NCI-H82 (cell line): ENCODE measurements around the gene NPC2.

Source experiments
- DNase-seq: peaks from one replicate; lab custom pipeline; 2025; lab: John Stamatoyannopoulos, UW

Gene NPC2

GRCh38 chr14:74519316-74520074 lies 26.4 kb upstream of the NPC2 start:
- no peak for DNase-seq

- DNase-seq, result no peak
Observed at GRCh38 chr14:74518221-74518620, 25.1 kb upstream of the NPC2 start.

GRCh38 chr14:74517731-74518130 lies 24.6 kb upstream of the NPC2 start:
- DNase-seq, result no peak

GRCh38 chr14:74516451-74517160 lies 23.5 kb upstream of the NPC2 start:
- DNase-seq, result no peak

- DNase-seq, result no peak
Observed at GRCh38 chr14:74515891-74516412, 22.8 kb upstream of the NPC2 start.

- DNase-seq, result no peak
Observed at GRCh38 chr14:74514471-74514941, 21.4 kb upstream of the NPC2 start.

- no peak for DNase-seq
Observed at GRCh38 chr14:74511966-74512830, 19.1 kb upstream of the NPC2 start.

GRCh38 chr14:74510959-74511409 lies 17.9 kb upstream of the NPC2 start:
- no peak for DNase-seq

- DNase-seq, result no peak
Observed at GRCh38 chr14:74510223-74510931, 17.3 kb upstream of the NPC2 start.

GRCh38 chr14:74509587-74510222 lies 16.6 kb upstream of the NPC2 start:
- DNase-seq, result no peak

GRCh38 chr14:74508844-74509428 lies 15.8 kb upstream of the NPC2 start:
- no peak for DNase-seq

GRCh38 chr14:74508292-74508731 lies 15.2 kb upstream of the NPC2 start:
- DNase-seq, result peak; percentile 79

GRCh38 chr14:74507840-74508239 lies 14.7 kb upstream of the NPC2 start:
- no peak for DNase-seq

- no peak for DNase-seq
Observed at GRCh38 chr14:74507085-74507484, 14.0 kb upstream of the NPC2 start.

GRCh38 chr14:74506411-74506851 lies 13.3 kb upstream of the NPC2 start:
- no peak for DNase-seq

- DNase-seq, result no peak
Observed at GRCh38 chr14:74505831-74506230, 12.7 kb upstream of the NPC2 start.

- DNase-seq, result peak; percentile 79
Observed at GRCh38 chr14:74504874-74505720, 12.0 kb upstream of the NPC2 start.

- DNase-seq, result no peak
Observed at GRCh38 chr14:74504412-74504811, 11.3 kb upstream of the NPC2 start.

- no peak for DNase-seq
Observed at GRCh38 chr14:74503938-74504335, 10.8 kb upstream of the NPC2 start.
